T-helper 17 cell (primary cell): ENCODE measurements around the gene TBC1D2B. TPM values are rescaled to one million over a fixed set of nuclear protein-coding genes. Genes with fewer than 3 reads are reported as not detected.

Experiments used
- ATAC-seq: fragments of 150-1000 bp; cut with Tn5 transposase; 2 replicates; pipeline ENCODE4 v1.10.0; 2021; ENCODE audit warnings: mild to moderate bottlenecking, moderate library complexity
- DNase-seq, 3 donors: peaks; one replicate each; pipeline versions ENCODE4 v3.0.0 to v3.0.0-alpha.2; 2020 to 2021
- H3K9me3 ChIP-seq: one replicate; pipeline ENCODE4 v1.7.0; 2013; ENCODE audit warnings: low read length, mild to moderate bottlenecking; ENCODE audit not compliant: control insufficient read depth, poor library complexity, severe bottlenecking
- H3K27ac Mint-ChIP-seq: one replicate; pipeline ENCODE4 v1.8.0; 2022; ENCODE audit warnings: mild to moderate bottlenecking, moderate library complexity, mixed read lengths
- H3K27me3 Mint-ChIP-seq: one replicate; pipeline ENCODE4 v1.8.0; 2022; ENCODE audit warnings: mixed read lengths
- H3K36me3 Mint-ChIP-seq: one replicate; pipeline ENCODE4 v1.8.0; 2022; ENCODE audit warnings: low read depth, mixed read lengths
- H3K4me1 Mint-ChIP-seq: one replicate; pipeline ENCODE4 v1.8.0; 2022; ENCODE audit warnings: mild to moderate bottlenecking, mixed read lengths
- H3K4me3 Mint-ChIP-seq: one replicate; pipeline ENCODE4 v1.8.0; 2022; ENCODE audit warnings: mild to moderate bottlenecking, moderate library complexity, mixed read lengths
- total RNA-seq, 4 donors: library from RNA in 2 of 4; stranded (reverse) in 2 of 4; gene quantifications; one replicate each; pipeline ENCODE4 v1.2.3 and lab custom pipeline; 2022 to 2026

TBC1D2B gene
- total RNA-seq, 2 donors from 2014 or later: 91.0 to 130 TPM

DNA sequence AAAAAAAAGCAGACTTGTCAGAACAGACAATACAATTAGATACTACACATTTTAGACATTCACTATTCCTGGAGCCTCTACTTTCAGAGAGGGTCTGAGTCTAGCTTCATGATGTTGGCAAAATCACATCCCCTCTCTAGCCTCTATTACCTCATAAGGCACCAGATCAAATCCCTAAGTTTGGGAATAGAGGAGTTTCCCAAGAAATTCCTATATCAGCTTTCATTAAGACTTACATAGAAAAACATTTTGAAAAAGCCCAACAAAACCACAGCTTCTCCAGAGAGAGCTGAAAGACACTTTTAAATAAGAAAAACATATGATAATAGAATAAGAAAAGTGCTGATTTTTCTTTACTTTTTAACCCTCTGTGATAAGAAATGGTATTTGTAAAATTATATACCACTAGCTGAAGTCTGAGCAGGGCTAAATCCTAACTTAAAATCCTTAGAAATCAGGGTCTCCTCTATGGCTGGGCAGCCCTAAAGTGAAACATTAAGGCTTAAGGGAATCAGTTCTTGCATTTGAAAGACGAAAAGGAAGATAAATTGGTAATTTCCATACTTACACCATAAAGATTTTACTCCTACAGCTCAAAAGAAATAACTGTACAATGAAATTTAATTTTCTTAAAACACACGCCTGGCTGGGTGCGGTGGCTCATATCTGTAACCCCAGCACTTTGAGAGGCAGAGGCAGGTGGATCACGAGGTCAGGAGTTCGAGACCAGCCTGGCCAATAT is 4.3 kb downstream of the TBC1D2B start:
- no peak for ATAC-seq
- H3K9me3 ChIP-seq: no peaks in the 10 kb centered on the region
- Mint-ChIP-seq H3K36me3 (peaks cover 4% of the 10 kb centered on the region), H3K4me3 (peak overlapping the region; percentile 81), H3K4me1 (peaks cover 63% of the 10 kb centered on the region), H3K27me3 (no peaks in the 10 kb centered on the region), H3K27ac (no peak overlapping the region)
- DNase-seq: no peak

DNA sequence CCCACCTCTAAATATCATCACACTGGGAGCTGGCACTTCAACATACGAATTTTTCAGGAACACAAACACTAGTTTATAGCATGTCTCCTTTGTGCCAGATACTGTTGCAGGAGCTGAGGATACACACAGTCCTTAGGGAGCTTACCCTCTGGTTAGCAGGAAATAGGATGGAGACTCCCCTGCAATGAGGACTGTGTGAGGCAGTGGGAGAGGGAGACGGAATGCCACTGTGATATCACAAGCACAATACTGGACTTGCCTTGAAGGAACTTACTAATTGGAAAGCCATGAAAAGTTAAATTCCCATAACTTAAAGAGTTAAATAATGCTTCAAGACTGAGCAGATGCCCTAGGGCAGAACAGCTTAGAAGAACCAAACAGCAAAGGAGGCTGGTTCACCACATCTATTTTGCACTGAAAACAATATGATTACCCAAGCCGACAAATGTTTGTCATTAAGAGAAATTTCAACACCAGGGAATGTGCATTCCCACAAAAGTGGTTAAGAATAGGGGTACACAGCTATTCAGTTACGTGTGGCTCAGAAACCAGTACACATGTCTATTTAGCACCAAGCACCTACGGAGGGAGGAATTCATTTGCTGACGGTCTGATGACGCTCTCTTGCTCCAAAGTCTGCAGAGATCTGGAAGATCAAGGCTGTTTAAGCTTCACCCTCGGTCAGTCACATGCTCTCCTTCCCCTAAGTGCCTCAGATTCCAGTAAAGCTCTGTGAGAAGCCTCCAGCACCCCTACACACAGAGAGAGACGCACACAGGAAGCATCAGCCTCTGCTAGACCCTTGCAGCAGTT is 5.2 kb downstream of the TBC1D2B start:
- Mint-ChIP-seq H3K27me3 (no peaks in the 10 kb centered on the region), H3K27ac (no peak overlapping the region), H3K4me3 (peak overlapping the region; percentile 81), H3K4me1 (peaks cover 67% of the 10 kb centered on the region), H3K36me3 (peaks cover 4% of the 10 kb centered on the region)
- no peak for DNase-seq
- ATAC-seq: peak; percentile 31
- H3K9me3 ChIP-seq: no peaks in the 10 kb centered on the region

- DNase-seq: no peak
- no peaks in the 10 kb centered on the region for H3K27me3 Mint-ChIP-seq
- no peaks in the 10 kb centered on the region for H3K36me3 Mint-ChIP-seq
- no peak for ATAC-seq
- no peaks in the 10 kb centered on the region for H3K9me3 ChIP-seq
- H3K4me1 Mint-ChIP-seq: peaks cover 68% of the 10 kb centered on the region
- no peak overlapping the region for H3K4me3 Mint-ChIP-seq
- no peak overlapping the region for H3K27ac Mint-ChIP-seq
These were observed 6.1 kb downstream of the TBC1D2B start for GRCh38 chr15:78071383-78071782.

- ATAC-seq (peak; percentile 40), DNase-seq (no peak)
- peaks cover 59% of the 10 kb centered on the region for H3K4me1 Mint-ChIP-seq
- no peak overlapping the region for H3K4me3 Mint-ChIP-seq
- H3K27ac Mint-ChIP-seq: no peak overlapping the region
- no peaks in the 10 kb centered on the region for H3K36me3 Mint-ChIP-seq
- no peaks in the 10 kb centered on the region for H3K9me3 ChIP-seq
- H3K27me3 Mint-ChIP-seq: no peaks in the 10 kb centered on the region
These were observed 7.3 kb downstream of the TBC1D2B start for GRCh38 chr15:78070049-78070700.

DNA sequence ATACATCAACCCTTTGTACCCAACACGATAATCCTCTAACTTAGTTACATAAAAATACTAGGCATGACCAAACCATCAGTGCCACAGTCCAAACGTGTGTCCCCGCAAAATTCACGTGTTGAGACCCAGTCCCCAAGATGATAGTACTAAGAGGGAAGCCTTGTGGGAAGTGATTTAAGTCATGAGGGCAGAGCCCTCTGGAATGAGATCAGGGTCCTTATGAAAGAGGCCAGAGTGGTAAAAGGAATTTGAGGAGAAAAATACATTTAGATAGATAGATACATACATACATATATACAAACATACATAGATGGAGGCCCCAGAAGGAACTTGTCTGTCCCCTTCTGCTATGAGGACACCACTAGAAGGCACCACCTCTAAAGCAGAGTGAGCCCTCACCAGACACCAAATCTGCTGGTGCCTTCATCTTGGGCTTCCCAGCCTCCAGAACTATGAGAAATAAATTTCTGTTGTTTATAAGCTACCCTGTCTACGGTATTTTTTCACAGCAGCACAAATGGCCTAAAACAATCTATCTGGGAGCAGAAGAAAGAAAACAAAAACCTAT is 8.0 kb downstream of the TBC1D2B start:
- no peak overlapping the region for H3K4me3 Mint-ChIP-seq
- no peaks in the 10 kb centered on the region for H3K9me3 ChIP-seq
- H3K27me3 Mint-ChIP-seq: no peaks in the 10 kb centered on the region
- peaks cover 56% of the 10 kb centered on the region for H3K4me1 Mint-ChIP-seq
- H3K36me3 Mint-ChIP-seq: no peaks in the 10 kb centered on the region
- H3K27ac Mint-ChIP-seq: no peak overlapping the region
- no peak for DNase-seq
- peak; percentile 24 for ATAC-seq

DNA sequence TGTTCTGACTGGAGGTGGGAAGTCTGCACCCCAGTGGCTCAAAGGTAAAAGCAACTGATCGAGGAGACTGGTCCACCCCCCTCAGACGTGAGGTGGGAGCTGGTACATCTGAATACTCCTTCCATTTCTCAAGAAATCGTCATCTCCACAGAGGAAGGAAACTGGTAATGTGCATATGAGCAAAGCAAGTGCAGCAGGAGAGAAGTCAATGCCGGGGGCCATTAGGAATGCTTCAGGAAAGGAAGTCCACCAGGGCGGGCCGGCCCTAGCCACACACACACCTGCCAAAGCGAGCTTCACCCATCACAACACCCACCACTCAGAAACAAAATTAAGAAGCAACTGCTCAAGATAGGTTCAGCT is 8.5 kb downstream of the TBC1D2B start:
- peak; percentile 30 for ATAC-seq
- Mint-ChIP-seq H3K36me3 (no peaks in the 10 kb centered on the region), H3K4me3 (no peak overlapping the region), H3K4me1 (peaks cover 52% of the 10 kb centered on the region), H3K27me3 (no peaks in the 10 kb centered on the region), H3K27ac (no peak overlapping the region)
- H3K9me3 ChIP-seq: no peaks in the 10 kb centered on the region
- no peak for DNase-seq

DNA sequence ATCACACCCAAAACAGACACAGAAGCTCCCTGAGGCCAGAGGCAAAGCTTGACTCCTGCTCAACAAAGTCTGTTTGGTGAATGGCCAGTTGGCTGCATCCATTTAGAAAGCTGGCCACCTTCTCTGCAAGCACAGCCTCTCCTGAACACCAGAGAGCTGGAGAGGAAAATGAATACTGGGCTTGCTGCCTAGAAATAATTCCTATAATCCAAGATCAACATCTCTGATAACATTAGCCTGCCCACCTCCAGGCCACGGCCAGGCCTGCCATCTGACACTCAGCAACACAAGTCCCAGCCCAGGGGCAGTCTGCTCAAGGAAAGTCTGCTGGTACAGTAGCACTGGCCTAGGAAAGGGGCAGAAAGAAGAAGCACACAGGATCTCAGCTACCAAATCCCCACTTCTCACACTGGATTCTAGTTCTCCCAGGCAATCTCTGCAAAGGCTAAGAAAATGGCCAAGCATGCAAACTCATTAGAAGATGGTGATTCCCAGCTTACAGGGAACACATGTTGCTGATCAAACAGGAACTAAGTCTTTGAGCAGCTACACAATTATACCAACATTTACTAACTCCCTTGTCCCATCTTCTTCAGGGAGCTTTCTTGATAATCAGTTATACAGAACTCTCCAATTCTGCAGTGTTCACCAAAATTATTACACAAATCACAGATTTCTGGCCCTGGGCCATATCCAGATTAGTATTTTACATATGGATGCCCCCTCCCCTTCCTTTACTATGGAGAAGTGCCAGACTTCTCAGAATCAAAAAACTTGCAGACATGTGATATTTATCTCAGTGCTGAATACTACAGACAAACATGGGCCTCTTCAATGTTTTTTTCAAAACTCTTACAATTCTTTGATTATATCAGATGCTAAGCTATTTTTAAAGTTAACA is 9.9 kb downstream of the TBC1D2B start:
- Mint-ChIP-seq H3K27ac (no peak overlapping the region), H3K36me3 (no peaks in the 10 kb centered on the region), H3K4me3 (no peak overlapping the region), H3K4me1 (peaks cover 50% of the 10 kb centered on the region), H3K27me3 (no peaks in the 10 kb centered on the region)
- DNase-seq (no peak), ATAC-seq (no peak)
- no peaks in the 10 kb centered on the region for H3K9me3 ChIP-seq

- DNase-seq (no peak), ATAC-seq (no peak)
- Mint-ChIP-seq H3K36me3 (no peaks in the 10 kb centered on the region), H3K4me1 (peaks cover 47% of the 10 kb centered on the region), H3K27me3 (no peaks in the 10 kb centered on the region), H3K27ac (no peak overlapping the region), H3K4me3 (no peak overlapping the region)
- no peaks in the 10 kb centered on the region for H3K9me3 ChIP-seq
These were observed 11.3 kb downstream of the TBC1D2B start for GRCh38 chr15:78065973-78066946.

DNA sequence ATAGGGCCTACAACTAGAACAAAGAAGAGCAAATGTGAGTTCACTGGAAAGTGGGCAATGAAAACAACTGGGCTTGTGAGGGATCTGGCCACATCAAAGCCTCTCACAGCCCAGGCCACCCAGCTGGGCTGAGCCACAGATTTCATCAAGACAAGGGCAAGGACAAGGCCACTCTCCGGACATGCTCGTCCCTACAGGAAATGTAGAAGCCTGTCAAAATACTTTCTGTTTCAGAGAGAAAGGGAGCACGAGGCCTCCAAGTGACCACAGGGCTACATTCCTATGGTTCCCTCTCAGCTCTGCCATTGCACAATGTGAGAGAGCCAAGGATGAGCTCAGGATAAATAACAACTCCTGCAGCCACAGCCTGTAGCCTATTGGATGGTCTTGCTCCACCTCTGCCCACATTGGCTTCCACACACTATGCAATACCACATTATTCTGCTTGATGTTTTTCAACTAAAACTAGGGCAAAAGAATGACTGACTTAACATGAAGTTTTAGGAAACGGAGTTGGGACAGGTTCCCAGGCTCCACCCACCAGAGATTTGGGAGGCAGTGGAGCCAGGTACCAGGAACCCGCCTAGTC is 12.1 kb downstream of the TBC1D2B start:
- no peaks in the 10 kb centered on the region for H3K27me3 Mint-ChIP-seq
- DNase-seq (no peak), ATAC-seq (peak; percentile 59)
- peaks cover 47% of the 10 kb centered on the region for H3K4me1 Mint-ChIP-seq
- H3K4me3 Mint-ChIP-seq: no peak overlapping the region
- no peaks in the 10 kb centered on the region for H3K36me3 Mint-ChIP-seq
- H3K9me3 ChIP-seq: no peaks in the 10 kb centered on the region
- no peak overlapping the region for H3K27ac Mint-ChIP-seq

DNA sequence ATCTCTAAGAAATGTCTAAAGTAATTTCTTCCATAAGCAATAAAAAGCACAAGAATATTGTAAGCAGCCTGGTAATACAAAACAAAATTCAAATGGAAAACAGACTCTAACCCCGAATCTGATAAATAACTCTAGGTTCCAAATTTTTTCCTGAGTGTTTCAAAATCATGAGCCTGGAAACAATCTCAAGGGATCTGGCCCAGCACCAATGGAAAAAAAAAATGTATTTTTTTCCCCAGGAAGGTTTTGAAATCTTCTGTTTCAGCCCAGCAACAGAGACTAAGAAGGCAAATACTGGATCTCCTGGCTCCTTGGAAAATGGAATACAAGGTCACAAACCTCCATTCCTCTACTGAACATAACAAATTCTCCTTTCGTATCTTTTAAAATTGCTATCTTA is 13.0 kb downstream of the TBC1D2B start:
- no peak overlapping the region for H3K4me3 Mint-ChIP-seq

DNA sequence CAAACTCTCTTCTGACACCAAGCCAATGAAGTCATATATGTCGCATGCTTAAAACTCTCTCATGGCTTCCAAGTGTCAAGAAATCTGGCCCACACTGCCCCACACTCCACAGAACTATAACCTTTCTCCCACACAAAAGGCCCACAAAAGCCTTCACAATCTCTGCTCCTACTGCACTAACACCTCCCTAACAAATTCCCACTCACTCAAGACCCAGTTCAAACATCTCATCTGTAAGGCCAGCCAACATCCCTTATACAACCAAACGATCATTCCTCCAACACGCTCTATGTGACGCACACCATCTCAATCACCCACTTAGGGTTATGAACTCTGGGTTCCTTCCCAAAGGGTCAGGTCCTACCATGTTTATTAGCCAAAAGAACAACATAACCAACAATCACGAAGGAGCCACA is 13.5 kb downstream of the TBC1D2B start:
- no peak for ATAC-seq
- Mint-ChIP-seq H3K27ac (no peak overlapping the region), H3K4me1 (peaks cover 46% of the 10 kb centered on the region), H3K36me3 (no peaks in the 10 kb centered on the region), H3K4me3 (no peak overlapping the region), H3K27me3 (no peaks in the 10 kb centered on the region)
- DNase-seq: no peak
- no peaks in the 10 kb centered on the region for H3K9me3 ChIP-seq

More for the DNA sequence above, 13.0 kb downstream of the TBC1D2B start:
- Mint-ChIP-seq H3K27me3 (no peaks in the 10 kb centered on the region), H3K4me1 (peaks cover 47% of the 10 kb centered on the region), H3K36me3 (no peaks in the 10 kb centered on the region), H3K27ac (no peak overlapping the region)
- ATAC-seq: no peak
- no peak for DNase-seq
- H3K9me3 ChIP-seq: no peaks in the 10 kb centered on the region
